Breast epithelium (tissue), 3 donors: ENCODE results near the gene SLC44A1.

Experiments used
- CTCF ChIP-seq, 3 donors: fragments of 450-650 bp; IDR thresholded peaks; one replicate each; pipeline ENCODE4 v1.5.1; 2016 to 2017; ENCODE audit warnings: antibody characterized with exemption in 3 of 3, mild to moderate bottlenecking in 3 of 3, moderate library complexity in 3 of 3
- POLR2A ChIP-seq: fragments of 450-650 bp; IDR thresholded peaks from one replicate; pipeline ENCODE4 v1.6.1; 2016; ENCODE audit warnings: antibody characterized with exemption, mild to moderate bottlenecking, moderate library complexity

- TF ChIP-seq CTCF (IDR thresholded peaks at IDR 0.05): no peak
- no peak for TF ChIP-seq POLR2A
Observed at GRCh38 chr9:105280691-105281090, 36.2 kb downstream of the SLC44A1 start.
